Activated CD4-positive, alpha-beta T cell treated with anti-CD3 and anti-CD28 coated beads, Interleukin-2, amount 10 ng/mL, durations not matched to agents 7 days and 5 days (primary cell): ENCODE measurements around the gene EHMT1. TPM values are rescaled to one million over a fixed set of nuclear protein-coding genes. Genes with fewer than 3 reads are reported as not detected.

ENCODE experiments used
- CTCF ChIA-PET: fragments of 350-600 bp; sonication (Branson Sonifier 250); formaldehyde crosslinking; loops from one replicate; lab custom pipeline; 2021; ENCODE audit warnings: antibody characterized with exemption; lab: Charles Lee
- POLR2A ChIA-PET: fragments of 350-600 bp; sonication (Branson Sonifier 250); formaldehyde crosslinking; loops from one replicate; lab custom pipeline; 2021; ENCODE audit warnings: antibody characterized with exemption; lab: Charles Lee
- DNase-seq: peaks from one replicate; pipeline ENCODE4 v3.0.0-alpha.2; 2020
- H3K27ac Mint-ChIP-seq: one replicate; pipeline ENCODE4 v1.8.0; 2021; ENCODE audit warnings: mild to moderate bottlenecking, moderate library complexity, mixed read lengths
- H3K27me3 Mint-ChIP-seq: one replicate; pipeline ENCODE4 v1.8.0; 2021; ENCODE audit warnings: mixed read lengths
- H3K36me3 Mint-ChIP-seq: one replicate; pipeline ENCODE4 v1.8.0; 2021; ENCODE audit warnings: low read depth, mixed read lengths
- H3K4me1 Mint-ChIP-seq: one replicate; pipeline ENCODE4 v1.8.0; 2021; ENCODE audit warnings: mixed read lengths
- H3K4me3 Mint-ChIP-seq: one replicate; pipeline ENCODE4 v1.8.0; 2021; ENCODE audit warnings: mild to moderate bottlenecking, moderate library complexity, mixed read lengths
- H3K9me3 Mint-ChIP-seq: one replicate; pipeline ENCODE4 v1.8.0; 2021; ENCODE audit warnings: mixed read lengths
- total RNA-seq, 2 experiments: library from RNA; stranded (reverse); gene quantifications; one replicate each; pipeline ENCODE4 v1.2.3, GENCODE V29; 2021

Gene EHMT1
- total RNA-seq, 2 experiments from 2014 or later: 100 to 110 TPM

- Mint-ChIP-seq H3K4me1 (peaks cover 12% of the 10 kb centered on the region), H3K27ac (no peak overlapping the region), H3K27me3 (no peaks in the 10 kb centered on the region), H3K36me3 (peaks cover 5% of the 10 kb centered on the region), H3K9me3 (no peaks in the 10 kb centered on the region), H3K4me3 (no peak overlapping the region)
- CTCF ChIA-PET: no interaction called here
- no peak for DNase-seq
- POLR2A ChIA-PET: no interaction called here
These were observed 69.5 kb downstream of the EHMT1 start for GRCh38 chr9:137688261-137688660.

- Mint-ChIP-seq H3K4me1 (peaks cover 12% of the 10 kb centered on the region), H3K36me3 (peaks cover 5% of the 10 kb centered on the region), H3K27me3 (no peaks in the 10 kb centered on the region), H3K4me3 (no peak overlapping the region), H3K27ac (no peak overlapping the region), H3K9me3 (no peaks in the 10 kb centered on the region)
- CTCF ChIA-PET: no interaction called here
- POLR2A ChIA-PET: no interaction called here
- no peak for DNase-seq
These were observed 69.9 kb downstream of the EHMT1 start for GRCh38 chr9:137688725-137689124.

GRCh38 chr9:137689745-137690529, 71.1 kb downstream of the EHMT1 start:
- ChIA-PET CTCF (no interaction called here), POLR2A (no interaction called here)
- Mint-ChIP-seq H3K27ac (no peak overlapping the region), H3K4me1 (peaks cover 12% of the 10 kb centered on the region), H3K27me3 (no peaks in the 10 kb centered on the region), H3K9me3 (no peaks in the 10 kb centered on the region), H3K36me3 (peaks cover 7% of the 10 kb centered on the region), H3K4me3 (no peak overlapping the region)
- no peak for DNase-seq

- DNase-seq: no peak
- ChIA-PET CTCF (no interaction called here), POLR2A (no interaction called here)
- no peaks in the 10 kb centered on the region for H3K9me3 Mint-ChIP-seq
- H3K27ac Mint-ChIP-seq: no peak overlapping the region
- peaks cover 5% of the 10 kb centered on the region for H3K36me3 Mint-ChIP-seq
- no peaks in the 10 kb centered on the region for H3K27me3 Mint-ChIP-seq
- H3K4me3 Mint-ChIP-seq: no peak overlapping the region
- H3K4me1 Mint-ChIP-seq: peaks cover 12% of the 10 kb centered on the region
These were observed 72.3 kb downstream of the EHMT1 start for GRCh38 chr9:137690930-137691645.

- POLR2A ChIA-PET: no interaction called here
- H3K4me3 Mint-ChIP-seq: no peak overlapping the region
- H3K27ac Mint-ChIP-seq: no peak overlapping the region
- CTCF ChIA-PET: interaction anchor here (0.7 to 1.2 kb wide), 2 partner anchors 19 to 349 kb away, joined by 3 read pairs; no protein-coding TSS in a partner anchor
- peaks cover 5% of the 10 kb centered on the region for H3K36me3 Mint-ChIP-seq
- H3K27me3 Mint-ChIP-seq: no peaks in the 10 kb centered on the region
- no peaks in the 10 kb centered on the region for H3K9me3 Mint-ChIP-seq
- peaks cover 12% of the 10 kb centered on the region for H3K4me1 Mint-ChIP-seq
- DNase-seq: no peak
These were observed 73.0 kb downstream of the EHMT1 start for GRCh38 chr9:137691646-137692351.

- no peaks in the 10 kb centered on the region for H3K27me3 Mint-ChIP-seq
- no peaks in the 10 kb centered on the region for H3K9me3 Mint-ChIP-seq
- peaks cover 12% of the 10 kb centered on the region for H3K4me1 Mint-ChIP-seq
- ChIA-PET POLR2A (no interaction called here), CTCF (no interaction called here)
- H3K36me3 Mint-ChIP-seq: peaks cover 7% of the 10 kb centered on the region
- H3K27ac Mint-ChIP-seq: no peak overlapping the region
- no peak for DNase-seq
- no peak overlapping the region for H3K4me3 Mint-ChIP-seq
These were observed 75.6 kb downstream of the EHMT1 start for GRCh38 chr9:137694236-137694959.

GRCh38 chr9:137694962-137695875, 76.4 kb downstream of the EHMT1 start:
- Mint-ChIP-seq H3K9me3 (no peaks in the 10 kb centered on the region), H3K36me3 (peaks cover 10% of the 10 kb centered on the region), H3K4me1 (peaks cover 7% of the 10 kb centered on the region), H3K27ac (no peak overlapping the region), H3K27me3 (no peaks in the 10 kb centered on the region), H3K4me3 (no peak overlapping the region)
- POLR2A ChIA-PET: no interaction called here
- CTCF ChIA-PET: interaction anchor here (0.5 kb wide), 1 partner anchor 103 kb away, joined by 3 read pairs; no protein-coding TSS in a partner anchor
- no peak for DNase-seq

- peaks cover 7% of the 10 kb centered on the region for H3K9me3 Mint-ChIP-seq
- no peak overlapping the region for H3K27ac Mint-ChIP-seq
- no peaks in the 10 kb centered on the region for H3K27me3 Mint-ChIP-seq
- peaks cover 16% of the 10 kb centered on the region for H3K36me3 Mint-ChIP-seq
- DNase-seq: no peak
- ChIA-PET POLR2A (no interaction called here), CTCF (no interaction called here)
- no peak overlapping the region for H3K4me3 Mint-ChIP-seq
- peaks cover 5% of the 10 kb centered on the region for H3K4me1 Mint-ChIP-seq
These were observed 77.5 kb downstream of the EHMT1 start for GRCh38 chr9:137696136-137696925.

- no peaks in the 10 kb centered on the region for H3K27me3 Mint-ChIP-seq
- H3K27ac Mint-ChIP-seq: no peak overlapping the region
- H3K36me3 Mint-ChIP-seq: peaks cover 17% of the 10 kb centered on the region
- peaks cover 2% of the 10 kb centered on the region for H3K4me1 Mint-ChIP-seq
- H3K9me3 Mint-ChIP-seq: peaks cover 9% of the 10 kb centered on the region
- ChIA-PET CTCF (no interaction called here), POLR2A (no interaction called here)
- H3K4me3 Mint-ChIP-seq: no peak overlapping the region
- DNase-seq: no peak
These were observed 78.4 kb downstream of the EHMT1 start for GRCh38 chr9:137697193-137697592.

- peaks cover 1% of the 10 kb centered on the region for H3K4me1 Mint-ChIP-seq
- H3K9me3 Mint-ChIP-seq: peaks cover 9% of the 10 kb centered on the region
- H3K4me3 Mint-ChIP-seq: no peak overlapping the region
- POLR2A ChIA-PET: no interaction called here
- CTCF ChIA-PET: no interaction called here
- H3K27ac Mint-ChIP-seq: no peak overlapping the region
- H3K27me3 Mint-ChIP-seq: no peaks in the 10 kb centered on the region
- no peak for DNase-seq
- peaks cover 24% of the 10 kb centered on the region for H3K36me3 Mint-ChIP-seq
These were observed 79.0 kb downstream of the EHMT1 start for GRCh38 chr9:137697832-137698231.

- no peak overlapping the region for H3K4me3 Mint-ChIP-seq
These were observed 82.1 kb downstream of the EHMT1 start for GRCh38 chr9:137700911-137701310.

More at GRCh38 chr9:137700911-137701310, 82.1 kb downstream of the EHMT1 start:
- Mint-ChIP-seq H3K27me3 (no peaks in the 10 kb centered on the region), H3K36me3 (peaks cover 41% of the 10 kb centered on the region), H3K9me3 (peaks cover 27% of the 10 kb centered on the region), H3K4me1 (peaks cover 14% of the 10 kb centered on the region), H3K27ac (no peak overlapping the region)
- DNase-seq: no peak
- ChIA-PET CTCF (interaction anchor here (0.6 to 1.7 kb wide), 2 partner anchors 18 to 64 kb away, joined by 3 to 4 read pairs; no protein-coding TSS in a partner anchor), POLR2A (no interaction called here)
